Measurements from ENCODE around the gene CSGALNACT2.

GRCh38 chr10:43200538-43201390, 62.5 kb downstream of the CSGALNACT2 start:
- TF ChIP-seq CTCF (IDR thresholded peaks at IDR 0.05; ENCODE audit: insufficient read depth, low read length, poor library complexity, severe bottlenecking): no peak
- no peak for TF ChIP-seq EZH2phosphoT487 (conservative IDR thresholded peaks at IDR 0.05; ENCODE audit: low read length)

All from SU-DHL-6 (cell line).